Right forelimb (tissue), 1 donor: ENCODE measurements around the gene ACOT11.
"Not testable (repeated sequence)": the region's sequence is repeated elsewhere in the genome, so short reads cannot be mapped to it uniquely, and the experiment has no call there.

ENCODE experiments used
- DNase-seq: peaks from one replicate; pipeline ENCODE4 v3.0.0-alpha.2; 2018

Gene ACOT11

DNA sequence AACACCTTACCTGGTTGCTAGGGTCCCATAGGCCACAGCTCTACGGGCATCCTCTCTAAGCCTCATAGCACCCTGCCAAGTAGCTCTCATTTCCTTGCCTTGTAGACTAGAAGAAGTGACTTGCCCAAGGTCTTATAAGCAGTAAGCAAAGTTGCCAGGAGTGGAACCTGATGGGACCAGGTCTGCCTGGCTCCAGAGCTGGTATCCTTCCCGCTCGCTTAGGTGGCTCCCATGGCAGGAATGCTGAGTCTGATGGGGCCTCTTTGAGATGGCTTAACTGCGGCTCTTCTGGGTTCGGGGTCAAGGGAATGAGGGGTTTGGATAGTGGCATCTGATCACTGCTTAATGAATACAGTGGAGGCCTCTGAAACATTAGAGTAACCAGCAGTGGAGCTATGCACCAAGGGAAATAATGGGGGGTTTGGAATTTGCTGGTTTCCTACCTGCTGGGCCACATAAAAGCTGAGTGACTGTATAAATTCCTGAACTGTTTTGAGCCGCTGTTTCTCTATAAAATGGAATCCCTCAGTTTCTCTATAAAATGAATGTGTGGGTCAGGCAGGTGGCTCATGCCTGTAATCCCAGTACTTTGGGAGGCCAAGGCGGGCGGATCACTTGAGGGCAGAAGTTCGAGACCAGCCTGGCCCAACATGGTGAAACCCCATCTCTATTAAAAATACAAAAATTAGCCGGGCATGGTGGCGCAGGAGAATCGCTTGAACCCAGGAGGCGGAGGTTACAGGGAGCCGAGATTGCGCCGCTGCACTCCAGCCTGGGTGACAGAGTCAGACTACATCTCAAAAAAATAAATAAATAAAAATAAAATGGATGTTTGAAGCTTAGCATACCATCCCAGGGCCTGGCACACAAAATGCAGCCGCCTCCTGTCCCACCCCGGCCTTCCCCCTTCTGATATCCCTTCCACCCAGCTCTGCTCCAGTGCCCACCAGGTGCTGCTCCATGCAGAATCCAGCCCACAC, 62.9 kb downstream of the ACOT11 start:
- DNase-seq, result no peak

DNA sequence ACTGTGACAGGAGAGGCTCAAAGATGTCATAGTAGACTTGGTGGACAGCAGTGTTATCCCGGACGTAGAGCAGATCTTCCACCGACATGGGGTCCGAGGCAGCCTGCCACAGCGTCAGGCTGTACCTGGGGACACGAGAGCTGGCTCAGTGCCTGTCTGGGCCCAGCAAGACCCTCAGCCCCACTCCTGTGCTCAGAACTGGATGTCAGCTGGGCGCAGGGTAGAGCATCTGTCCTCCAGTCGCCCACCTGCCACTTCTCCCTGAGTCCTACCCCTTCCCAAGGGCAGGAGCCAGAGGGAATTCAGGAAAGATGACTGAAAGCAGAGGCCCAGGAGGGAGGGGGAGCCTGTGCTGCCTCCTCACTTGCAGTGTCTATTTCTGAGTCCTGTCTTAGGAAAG, 63.6 kb downstream of the ACOT11 start:
- no peak for DNase-seq

DNA sequence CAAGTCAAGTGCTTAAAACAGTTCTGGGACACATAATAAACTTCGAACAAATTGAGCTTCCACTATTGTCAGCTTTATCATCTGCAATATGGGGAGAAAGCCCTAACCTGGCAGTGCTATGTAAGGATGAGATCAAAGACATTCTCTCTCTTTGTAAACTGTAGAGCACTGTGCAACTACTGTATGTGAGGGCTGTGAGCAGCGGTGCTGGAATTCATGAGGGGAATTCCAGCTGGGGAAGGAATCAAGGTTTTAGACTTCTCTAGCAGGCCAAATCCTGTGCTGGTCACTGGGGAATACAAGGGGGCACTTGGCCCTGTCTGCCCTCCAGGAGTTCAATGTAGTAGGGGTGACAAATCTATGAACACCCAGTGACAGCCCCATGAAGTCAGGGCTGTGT, 66.0 kb downstream of the ACOT11 start:
- DNase-seq, result no peak

DNA sequence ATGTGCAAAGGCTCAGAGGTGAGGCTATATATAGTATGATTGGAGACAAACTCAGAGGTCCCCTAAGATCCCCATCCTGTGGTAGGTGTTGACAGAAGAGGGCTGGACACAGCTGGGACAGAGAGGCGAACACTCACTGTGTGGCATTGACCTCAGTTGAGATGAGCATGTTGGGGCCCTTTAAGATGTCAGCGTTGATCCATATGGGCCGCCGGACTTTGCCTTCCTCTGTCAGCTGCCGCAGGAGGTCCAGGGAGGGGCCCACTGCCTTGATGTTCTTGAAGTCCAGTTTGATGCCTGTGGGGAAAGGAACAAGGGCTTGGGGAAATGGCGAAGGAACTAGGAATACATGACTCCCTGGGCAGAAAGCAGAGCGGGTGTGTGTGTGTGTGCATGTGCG, 66.5 kb downstream of the ACOT11 start:
- DNase-seq, result no peak

DNA sequence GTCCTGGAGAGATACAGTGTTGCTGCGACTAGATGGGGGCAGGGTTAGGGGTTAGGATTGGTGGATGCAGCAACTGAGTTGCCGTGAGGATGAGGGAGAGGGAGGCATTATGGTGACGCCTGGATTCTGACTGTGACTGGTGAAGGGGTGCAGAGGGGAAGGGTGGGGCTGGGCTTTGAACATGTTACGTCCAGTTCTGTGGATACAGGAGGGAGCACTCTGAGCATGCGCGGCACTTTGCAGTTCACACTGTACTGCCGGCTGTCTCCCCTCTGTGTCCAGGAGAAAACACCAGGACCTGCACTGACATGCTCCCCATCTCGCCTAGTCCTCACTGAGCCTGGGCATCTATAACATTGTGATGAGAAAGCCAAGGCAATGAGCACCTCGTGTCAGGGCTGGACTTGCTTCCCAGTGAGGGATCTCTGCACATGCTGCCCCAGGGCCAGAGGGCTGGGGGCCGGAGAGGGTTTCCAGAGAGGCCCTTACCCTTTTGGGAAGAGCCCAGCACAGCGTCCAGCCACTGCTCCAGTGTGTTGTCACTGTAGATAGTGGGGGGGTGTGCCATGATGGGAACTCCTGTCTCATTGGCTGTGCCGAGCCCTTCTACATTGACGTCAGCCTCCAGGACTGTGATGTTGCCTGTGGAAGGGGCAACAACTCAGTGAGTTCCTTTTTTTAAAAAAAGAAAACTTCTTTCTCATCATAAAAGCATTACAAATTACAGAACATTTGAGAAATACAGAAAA, 67.7 kb downstream of the ACOT11 start:
- DNase-seq, result no peak

DNA sequence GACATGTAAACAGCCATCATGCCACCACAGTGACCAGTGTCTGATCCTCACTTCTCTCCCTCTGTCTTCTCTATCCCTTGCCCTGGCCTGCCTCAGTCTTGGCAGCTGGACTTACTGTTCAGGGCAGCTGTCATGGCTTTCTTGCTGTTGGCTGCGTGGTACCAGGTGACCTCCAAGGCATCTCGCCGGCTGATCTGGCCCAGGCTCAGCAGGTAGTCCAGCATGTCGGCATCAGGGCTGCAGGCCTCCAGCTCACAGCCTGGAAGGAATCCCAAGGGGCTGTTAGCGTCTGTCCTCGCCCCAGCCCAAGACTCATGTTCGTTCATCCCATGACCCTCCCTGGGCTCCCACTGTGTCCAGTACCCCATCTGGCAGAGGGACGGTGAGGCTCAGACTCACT, 71.7 kb downstream of the ACOT11 start:
- DNase-seq, result no peak

DNA sequence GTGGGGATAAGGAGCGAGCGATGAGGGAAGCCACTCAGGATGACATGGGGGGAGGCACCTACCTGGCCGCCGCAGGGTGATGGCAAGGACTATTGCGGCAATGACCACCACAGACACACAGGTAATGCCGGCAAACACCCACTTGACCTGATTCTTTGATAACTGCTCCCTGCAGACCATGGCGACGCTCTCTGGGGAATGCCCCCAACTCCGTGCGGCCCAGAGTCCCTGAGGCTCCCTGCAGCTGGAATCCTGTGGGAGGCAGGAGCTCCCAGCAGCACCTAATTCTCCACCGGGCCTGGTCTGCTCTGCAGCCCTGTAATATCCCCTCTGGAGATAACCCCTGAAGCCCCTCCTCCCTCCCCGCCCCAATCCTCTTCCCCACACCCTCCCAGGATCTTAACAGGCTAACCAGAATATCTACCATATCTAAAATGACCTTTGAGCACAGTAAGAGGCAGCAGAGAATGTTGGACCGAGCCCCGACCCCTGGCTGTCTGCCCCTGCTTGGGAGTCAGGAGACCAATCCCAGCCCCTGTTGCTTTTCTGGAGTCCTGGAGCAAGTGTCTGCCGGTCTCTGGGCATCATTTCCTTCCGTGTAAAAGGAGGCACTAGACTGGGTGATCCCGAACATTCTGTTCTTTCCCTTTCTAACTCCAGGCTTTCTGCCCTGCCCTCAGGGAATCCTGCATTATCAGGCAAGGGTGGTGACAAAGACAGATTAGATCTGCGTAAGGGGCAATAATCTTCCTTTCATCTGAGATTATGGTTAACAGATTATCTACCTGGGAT, 75.4 kb downstream of the ACOT11 start, which contains the start of gene FAM151A:
FAM151A (minus strand) TSS at position 310 of the 792 bp plus-strand sequence; CDS start at position 180, 130 bp downstream.
- DNase-seq, result no peak

DNA sequence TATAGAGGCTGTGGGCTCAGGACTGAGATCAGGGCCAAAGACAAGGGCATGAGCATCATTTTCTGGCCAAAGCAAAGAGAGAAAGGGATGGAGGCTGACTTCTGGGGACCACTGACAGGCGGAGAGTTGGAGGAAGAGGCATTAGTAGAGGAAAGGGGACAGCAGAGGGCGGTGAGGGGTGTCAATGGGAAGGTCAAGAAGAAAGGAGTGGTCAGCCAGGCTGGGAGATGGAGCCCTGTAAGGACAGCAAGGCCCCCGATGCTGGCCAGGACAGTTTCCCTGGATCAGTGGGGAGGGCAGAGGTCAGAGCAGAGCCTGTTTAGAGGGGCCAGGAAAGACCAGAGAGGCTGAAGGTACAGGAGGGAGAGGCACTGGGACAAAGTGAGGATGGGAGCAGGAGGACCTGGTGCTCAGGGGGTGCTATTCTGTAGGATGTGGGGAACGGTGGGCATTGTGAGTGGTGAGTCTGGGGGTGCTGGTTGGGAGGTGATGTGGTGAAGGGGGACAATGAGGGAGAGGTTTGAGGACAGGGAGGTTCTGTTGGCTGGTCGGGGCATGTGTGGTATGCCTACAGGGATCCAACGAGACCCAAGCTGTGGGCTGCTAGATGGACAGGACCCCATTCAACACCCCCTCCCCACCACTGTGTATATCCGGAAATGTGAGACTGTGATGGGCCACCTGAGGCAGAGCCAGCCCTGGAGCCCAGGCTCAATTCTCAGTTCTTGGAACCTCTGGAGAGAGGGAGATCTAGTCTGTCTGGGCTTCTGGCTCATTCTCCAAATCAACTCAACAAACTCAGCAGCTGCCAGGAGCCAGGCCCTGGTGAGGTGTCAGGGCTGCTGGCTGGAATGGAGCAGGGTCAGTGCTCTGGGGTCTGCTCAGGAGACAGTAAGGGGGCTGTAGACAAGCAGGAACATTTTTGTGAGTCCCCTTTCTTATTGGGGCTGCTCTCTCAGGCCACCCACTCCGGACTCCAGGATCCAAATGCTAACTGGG, 76.7 kb downstream of the ACOT11 start:
- DNase-seq, result no peak

DNA sequence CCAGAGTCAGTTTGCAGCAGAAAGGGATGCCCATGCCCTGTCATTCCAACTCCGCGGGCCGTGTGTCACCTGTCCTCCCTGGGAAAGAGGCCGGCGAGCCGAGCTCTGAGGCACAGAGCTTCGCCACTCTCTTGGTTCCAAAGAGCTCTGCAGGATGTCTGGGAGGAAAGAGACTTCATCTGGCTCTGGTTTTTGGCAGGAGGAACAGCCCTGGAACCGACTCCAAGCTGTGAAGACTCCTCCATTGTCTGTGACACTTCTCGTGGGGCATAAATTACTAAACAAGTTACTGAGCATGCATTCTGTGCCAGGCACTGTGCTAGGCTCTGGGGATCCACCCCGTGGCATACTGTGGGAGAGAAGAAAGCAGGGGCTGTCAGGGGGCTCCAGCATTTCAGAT, 79.2 kb downstream of the ACOT11 start:
- DNase-seq, result no peak

DNA sequence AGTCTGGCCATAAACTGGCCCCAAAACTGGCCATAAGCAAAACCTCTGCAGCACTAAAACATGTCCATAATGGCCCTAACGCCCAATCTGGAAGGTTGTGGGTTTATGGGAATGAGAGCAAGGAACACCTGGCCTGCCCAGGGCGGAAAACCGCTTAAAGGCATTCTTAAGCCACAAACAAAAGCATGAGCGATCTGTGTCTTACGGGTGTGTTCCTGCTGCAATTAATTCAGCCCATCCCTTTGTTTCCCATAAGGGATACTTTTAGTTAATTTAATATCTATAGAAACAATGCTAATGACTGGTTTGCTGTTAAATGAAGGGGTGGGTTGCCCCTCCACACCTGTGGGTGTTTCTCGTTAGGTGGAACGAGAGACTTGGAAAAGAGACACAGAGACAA, 87.8 kb downstream of the ACOT11 start:
- not testable (repeated sequence) for DNase-seq

DNA sequence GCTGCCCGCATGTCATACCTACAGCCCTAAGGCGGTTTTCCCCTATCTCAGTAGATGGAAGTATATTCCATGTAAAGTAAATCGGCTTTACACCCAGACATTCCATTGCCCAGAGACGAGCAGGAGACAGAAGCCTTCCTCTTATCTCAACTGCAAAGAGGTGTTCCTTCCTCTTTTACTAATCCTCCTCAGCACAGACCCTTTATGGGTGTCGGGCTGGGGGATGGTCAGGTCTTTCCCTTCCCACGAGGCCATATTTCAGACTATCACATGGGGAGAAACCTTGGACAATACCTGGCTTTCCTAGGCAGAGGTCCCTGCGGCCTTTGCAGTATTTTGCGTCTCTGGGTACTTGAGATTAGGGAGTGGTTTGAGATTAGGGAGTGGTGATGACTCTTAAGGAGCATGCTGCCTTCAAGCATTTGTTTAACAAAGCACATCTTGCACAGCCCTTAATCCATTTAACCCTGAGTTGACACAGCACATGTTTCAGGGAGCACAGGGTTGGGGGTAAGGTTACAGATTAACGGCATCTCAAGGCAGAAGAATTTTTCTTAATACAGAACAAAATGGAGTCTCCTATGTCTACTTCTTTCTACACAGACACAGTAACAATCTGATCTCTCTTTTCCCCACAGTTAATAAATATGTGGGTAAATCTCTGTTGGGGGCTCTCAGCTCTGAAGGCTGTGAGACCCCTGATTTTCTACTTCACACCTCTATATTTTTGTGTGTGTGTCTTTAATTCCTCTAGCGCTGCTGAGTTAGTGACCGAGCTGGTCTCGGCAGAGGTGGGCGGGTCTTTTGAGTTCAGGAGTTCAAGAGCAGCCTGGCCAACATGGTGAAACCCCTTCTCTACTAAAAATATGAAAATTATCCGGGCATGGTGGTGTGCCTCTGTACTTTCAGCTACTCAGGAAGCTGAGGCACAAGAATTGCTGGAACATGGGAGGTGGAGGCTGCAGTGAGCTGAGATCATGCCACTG, 88.7 kb downstream of the ACOT11 start:
- not testable (repeated sequence) for DNase-seq

DNA sequence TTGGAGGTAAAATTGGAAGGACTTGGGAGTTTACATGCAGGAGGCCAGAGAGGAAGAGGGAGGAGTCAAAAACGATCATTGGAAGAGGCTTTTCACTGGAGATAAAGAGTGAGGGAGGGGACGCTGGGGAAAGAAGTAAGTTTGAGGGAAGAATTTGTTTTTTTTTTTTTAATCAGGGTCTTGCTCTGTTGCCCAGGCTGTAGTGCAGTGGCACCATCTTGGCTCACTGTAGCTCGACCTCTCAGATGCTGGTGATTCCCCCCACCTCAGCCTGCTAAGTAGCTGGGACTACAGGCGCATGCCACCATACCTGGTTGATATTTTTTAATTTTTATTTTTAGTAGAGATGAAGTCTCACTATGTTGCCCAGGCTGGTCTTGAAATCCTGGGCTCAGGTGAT, 92.3 kb downstream of the ACOT11 start:
- DNase-seq, result no peak

DNA sequence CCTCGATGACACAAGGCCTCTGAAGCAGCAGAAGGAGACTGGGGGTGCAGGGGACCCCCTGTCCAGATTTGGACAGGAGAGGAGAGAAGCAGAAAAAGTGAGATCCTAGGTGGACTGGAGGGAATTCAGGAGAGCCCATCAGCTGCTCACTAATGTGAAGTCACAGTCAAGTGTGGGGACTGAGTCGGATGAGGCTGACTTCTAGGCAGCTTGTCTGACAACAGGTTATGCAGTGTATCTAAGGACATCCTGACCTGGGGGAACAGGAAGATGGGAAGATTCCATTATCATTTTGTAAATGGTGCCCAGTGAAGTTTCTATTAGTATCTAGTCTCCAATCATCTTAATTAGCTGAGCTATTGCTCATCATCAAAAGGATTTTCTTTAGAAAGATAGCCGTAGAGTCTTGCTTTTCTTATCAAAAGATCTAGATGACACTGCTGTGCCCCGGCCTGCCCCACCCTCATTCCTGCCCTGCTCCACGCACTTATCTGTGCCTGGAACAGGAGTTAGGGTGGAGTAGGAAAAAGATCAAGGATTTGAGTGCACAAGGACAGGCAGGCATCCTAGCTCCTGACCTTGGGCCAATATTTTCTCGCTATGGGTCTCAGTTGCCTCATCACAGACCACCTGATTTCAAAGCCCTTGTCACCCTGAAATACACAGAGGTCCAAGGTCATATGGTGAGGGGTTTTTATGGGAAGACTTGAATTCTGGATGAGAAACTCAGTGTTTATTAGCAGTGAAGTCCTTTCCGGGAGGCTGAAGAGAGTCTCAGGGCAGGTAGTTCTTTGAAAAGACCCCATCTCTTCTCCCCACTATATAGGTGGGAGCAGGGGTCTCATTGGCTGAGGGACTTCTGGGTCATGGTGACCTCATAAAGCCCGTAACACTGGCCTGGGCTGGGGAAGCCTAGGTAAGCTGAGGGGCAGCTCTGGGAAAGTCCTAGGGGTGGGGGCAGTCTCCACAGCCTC, 93.1 kb downstream of the ACOT11 start, which contains the start of gene MROH7:
MROH7 (plus strand) TSS at position 924 of the 974 bp plus-strand sequence. CDS start 11,141 bp downstream, outside the sequence.
- no peak for DNase-seq

DNA sequence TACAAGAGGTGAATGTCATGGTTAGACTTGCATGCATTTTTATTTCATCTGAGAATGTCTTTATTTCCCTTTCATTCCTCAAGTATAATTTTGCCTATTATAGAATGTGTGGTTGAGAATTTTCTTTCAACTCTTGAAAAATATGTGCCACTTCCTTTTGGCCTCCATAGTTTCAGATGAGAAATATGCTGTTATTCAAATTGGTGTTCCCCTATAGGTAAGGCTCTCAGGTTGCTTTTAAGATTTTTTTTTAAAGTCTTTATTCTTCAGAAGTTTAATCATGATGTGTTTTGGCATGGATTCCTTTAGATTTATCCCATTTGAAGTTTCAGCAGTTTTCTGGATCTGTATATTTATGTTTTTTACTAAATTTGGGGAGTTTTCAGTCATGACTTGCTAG, 95.7 kb downstream of the ACOT11 start:
- DNase-seq, result no peak

DNA sequence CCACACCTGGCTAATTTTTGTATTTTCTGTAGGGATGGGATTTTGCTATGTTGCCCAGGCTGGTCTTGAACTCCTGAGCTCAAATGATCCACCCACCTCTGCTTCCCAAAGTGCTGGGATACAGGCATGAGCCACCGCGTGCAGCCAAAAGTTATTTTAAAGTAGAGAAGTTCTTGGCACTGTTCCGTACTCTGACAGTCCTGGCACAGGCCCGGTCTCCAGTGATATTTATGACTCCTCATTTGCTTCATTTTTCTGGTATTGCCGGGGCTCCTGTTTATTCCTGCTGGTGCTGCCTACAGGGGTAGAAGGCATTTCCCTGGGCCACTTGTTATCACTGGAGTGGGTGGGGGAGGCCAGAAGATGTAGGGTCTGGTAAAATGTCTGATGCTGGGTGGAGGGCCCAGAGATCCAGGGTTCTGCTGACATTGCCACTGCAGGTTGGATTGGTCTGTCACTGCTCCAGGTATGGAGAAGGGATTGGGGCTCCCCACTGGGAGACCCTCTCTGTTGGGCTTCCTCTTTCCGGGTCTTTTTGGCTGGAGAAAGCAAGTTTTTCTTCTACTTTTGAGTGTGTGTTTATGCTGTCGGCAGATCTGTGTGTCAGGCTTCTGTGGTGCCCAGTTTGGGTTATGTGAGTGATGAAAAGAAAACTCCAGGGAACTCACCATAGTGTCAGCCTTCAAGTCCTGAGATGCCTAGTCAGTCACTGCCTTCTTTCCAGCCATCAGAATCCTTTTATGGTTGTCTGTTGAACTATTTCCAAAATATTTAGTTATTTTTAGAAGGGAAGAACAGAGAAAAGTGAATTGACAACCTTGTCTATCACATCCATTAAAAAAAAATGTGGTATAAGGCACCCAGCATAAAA, 98.0 kb downstream of the ACOT11 start:
- no peak for DNase-seq

DNA sequence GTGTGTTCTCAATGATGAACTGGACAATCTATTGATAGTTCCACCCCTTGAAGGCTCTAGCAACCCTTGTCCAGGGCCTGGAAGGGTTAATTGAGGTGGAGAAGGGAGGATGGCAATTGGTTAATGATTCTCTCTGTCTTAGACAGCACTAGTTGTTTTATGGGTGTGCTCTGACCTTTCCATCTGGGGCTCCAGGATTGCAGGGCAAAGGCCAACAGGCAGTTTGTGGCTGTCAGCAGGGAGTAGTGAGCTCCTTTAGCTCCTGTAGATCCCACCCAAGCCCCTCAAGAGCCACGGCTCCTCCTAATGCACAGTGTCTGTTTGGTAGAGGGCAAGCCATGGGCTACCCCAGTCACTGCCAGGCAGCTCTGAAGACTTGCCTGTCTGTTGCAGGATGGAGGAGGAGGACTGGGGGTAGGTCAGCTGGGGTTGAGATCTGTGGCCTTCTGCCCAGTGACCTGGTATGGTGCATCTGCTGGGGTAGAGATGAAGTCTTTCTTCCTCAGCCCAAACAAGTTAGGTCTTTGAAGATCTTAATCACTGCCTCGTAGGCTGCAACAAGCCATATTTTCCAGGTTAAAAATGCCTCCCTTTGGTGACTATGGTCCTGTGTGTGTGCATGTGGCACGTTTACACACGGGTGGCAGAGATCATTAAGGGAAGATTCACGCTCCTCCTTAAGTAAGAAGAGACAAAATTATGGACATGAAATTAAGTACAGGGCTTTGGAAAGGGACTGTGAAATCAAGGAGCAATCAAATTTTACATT, 101.3 kb downstream of the ACOT11 start:
- DNase-seq, result no peak

DNA sequence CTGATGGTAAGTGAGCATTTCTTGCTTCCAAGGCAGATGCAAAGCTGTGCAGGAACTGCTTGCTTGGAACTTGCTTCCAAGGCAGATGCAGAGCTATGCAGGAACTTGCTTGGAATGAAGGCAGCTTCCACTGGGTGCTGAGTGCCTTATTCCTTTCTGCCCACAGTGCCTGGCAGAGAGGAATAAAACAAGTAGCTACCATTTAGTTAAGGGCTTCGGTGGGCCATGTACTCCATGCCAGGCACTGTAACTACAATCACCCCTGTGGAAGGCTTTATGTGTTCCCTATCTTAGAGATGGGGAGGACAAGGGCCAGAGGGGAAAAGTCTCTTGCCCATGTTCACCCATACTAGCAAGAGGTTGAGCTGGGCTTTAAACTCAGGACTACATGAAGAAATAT, 101.9 kb downstream of the ACOT11 start:
- no peak for DNase-seq
